HepG2 (cell line): ENCODE data around the gene AASS. TPM values are rescaled to one million over a fixed set of nuclear protein-coding genes. Genes with fewer than 3 reads are reported as not detected.

Experiments
- ARNT ChIP-seq: fragments of 450-650 bp; IDR thresholded peaks from 2 replicates; pipeline ENCODE4 v1.6.1; 2017
- CBFB ChIP-seq: sonication (generic); formaldehyde crosslinking; IDR thresholded peaks from 2 replicates; pipeline ENCODE4 v1.4.0; 2020; ENCODE audit warnings: missing genetic modification reagents
- DRAP1 ChIP-seq: IDR thresholded peaks from 2 replicates; pipeline ENCODE4 v1.6.1; 2016; ENCODE audit warnings: missing genetic modification reagents, missing compliant biosample characterization
- FOSL1 ChIP-seq: sonication (generic); formaldehyde crosslinking; IDR thresholded peaks from 2 replicates; pipeline ENCODE4 v1.9.0; 2021; ENCODE audit warnings: missing genetic modification reagents, borderline replicate concordance
- FOXA3 ChIP-seq: IDR thresholded peaks from 2 replicates; pipeline ENCODE4 v1.6.1; 2016; ENCODE audit warnings: missing genetic modification reagents, missing compliant biosample characterization
- HNRNPUL1 ChIP-seq: fragments of 200-400 bp; formaldehyde crosslinking; IDR thresholded peaks from 2 replicates; pipeline ENCODE4 v1.6.1; 2017; ENCODE audit warnings: low read depth, mild to moderate bottlenecking, low read length, moderate library complexity
- NFKB2 ChIP-seq: sonication (generic); formaldehyde crosslinking; IDR thresholded peaks from 2 replicates; pipeline ENCODE4 v1.4.0; 2020; ENCODE audit warnings: missing genetic modification reagents, borderline replicate concordance
- NFYC ChIP-seq: IDR thresholded peaks from 2 replicates; pipeline ENCODE4 v1.6.1; 2016; ENCODE audit warnings: missing genetic modification reagents, missing compliant biosample characterization
- POGZ ChIP-seq: sonication (generic); formaldehyde crosslinking; IDR thresholded peaks from 2 replicates; pipeline ENCODE4 v1.4.0; 2020; ENCODE audit warnings: mild to moderate bottlenecking, missing genetic modification reagents
- RBAK ChIP-seq: sonication (generic); formaldehyde crosslinking; IDR thresholded peaks from 2 replicates; pipeline ENCODE4 v1.5.1; 2020; ENCODE audit warnings: mild to moderate bottlenecking, missing genetic modification reagents
- RERE ChIP-seq: IDR thresholded peaks from 2 replicates; pipeline ENCODE4 v1.6.1; 2016; ENCODE audit warnings: low read depth, missing genetic modification reagents, missing compliant biosample characterization
- SOX6 ChIP-seq, 2 experiments: fragments of 450-650 bp in 1 of 2; sonication (generic) in 1 of 2; formaldehyde crosslinking in 1 of 2; IDR thresholded peaks; 2 replicates each; pipeline versions ENCODE4 v1.4.0 to v1.6.1; 2017 to 2020; ENCODE audit warnings: antibody characterized with exemption in 1 of 2, mild to moderate bottlenecking in 1 of 2, missing genetic modification reagents in 1 of 2
- ZBTB10 ChIP-seq: sonication (generic); formaldehyde crosslinking; IDR thresholded peaks from 2 replicates; pipeline ENCODE4 v1.4.0; 2020; ENCODE audit warnings: missing genetic modification reagents, borderline replicate concordance
- ZNF274 ChIP-seq: sonication (generic); formaldehyde crosslinking; IDR thresholded peaks from 2 replicates; pipeline ENCODE4 v1.5.1; 2020; ENCODE audit warnings: mild to moderate bottlenecking, missing genetic modification reagents
- ZNF543 ChIP-seq: sonication (generic); formaldehyde crosslinking; IDR thresholded peaks from 2 replicates; pipeline ENCODE4 v1.4.0; 2020; ENCODE audit warnings: mild to moderate bottlenecking, missing genetic modification reagents
- ZNF547 ChIP-seq: sonication (generic); formaldehyde crosslinking; IDR thresholded peaks from 2 replicates; pipeline ENCODE4 v1.5.1; 2020; ENCODE audit warnings: mild to moderate bottlenecking, missing genetic modification reagents
- ZNF598 ChIP-seq: sonication (generic); formaldehyde crosslinking; IDR thresholded peaks from 2 replicates; pipeline ENCODE4 v1.5.1; 2020; ENCODE audit warnings: mild to moderate bottlenecking, missing genetic modification reagents, borderline replicate concordance
- ZNF891 ChIP-seq: sonication (generic); formaldehyde crosslinking; IDR thresholded peaks from 2 replicates; pipeline ENCODE4 v1.5.0; 2020; ENCODE audit warnings: mild to moderate bottlenecking, missing genetic modification reagents
- polyA plus RNA-seq, 8 experiments: library from polyadenylated mRNA; depleted of rRNA in 3 of 8; stranded (reverse) in 7 of 8; unstranded in 1 of 8; fragments of >200 nt; fragmentation: Illumina TruSeq in 4 of 8; extraction: Trizol in 4 of 8; gene quantifications; 2 replicates each; pipeline versions ENCODE4 v1.2.1 to v1.2.3, GENCODE V29; 2011 to 2016; ENCODE audit warnings: low read depth in 4 of 8, missing spikeins in 1 of 8, mixed read lengths in 1 of 8; ENCODE audit not compliant: insufficient read depth in 1 of 8
- total RNA-seq, 5 experiments: library from RNA; depleted of rRNA; stranded (reverse); fragments of >200 nt; fragmentation: Illumina TruSeq; extraction: Trizol; gene quantifications; 2 replicates each; pipeline ENCODE4 v1.2.3, GENCODE V29; 2016; ENCODE audit warnings: low read depth in 1 of 5

Gene AASS
- total and polyA plus RNA-seq, 2 of the 13 experiments (the other 11 are each of a cell fraction or from before 2014, with no cell fraction given): 11.6 to 43.9 TPM

- no peak for TF ChIP-seq RERE (CRISPR knock-in tag)
- no peak for TF ChIP-seq NFKB2 (CRISPR knock-in tag)
- no peak for TF ChIP-seq CBFB
- TF ChIP-seq SOX6 (IDR thresholded peaks at IDR 0.05): no peak
- no peak for TF ChIP-seq SOX6 (CRISPR knock-in tag; IDR thresholded peaks at IDR 0.05)
- TF ChIP-seq ARNT: no peak
- no peak for TF ChIP-seq RBAK (CRISPR knock-in tag)
- no peak for TF ChIP-seq ZNF274
- TF ChIP-seq HNRNPUL1: no peak
- 0 out of 2 replicates have a peak, but pooled peaks have one; percentile 18 for TF ChIP-seq DRAP1 (CRISPR knock-in tag)
- TF ChIP-seq NFYC (CRISPR knock-in tag): no peak
- 0 out of 2 replicates have a peak, but pooled peaks have one; percentile 27 for TF ChIP-seq POGZ (CRISPR knock-in tag)
- TF ChIP-seq ZNF547 (CRISPR knock-in tag): no peak
- no peak for TF ChIP-seq ZNF598 (CRISPR knock-in tag)
- no peak for TF ChIP-seq ZBTB10 (CRISPR knock-in tag)
- no peak for TF ChIP-seq ZNF543
- 0 out of 2 replicates have a peak, but pooled peaks have one; percentile 20 for TF ChIP-seq FOXA3 (CRISPR knock-in tag)
- TF ChIP-seq ZNF891 (CRISPR knock-in tag): no peak
- no peak for TF ChIP-seq FOSL1 (CRISPR knock-in tag)
Measured at GRCh38 chr7:122092964-122093797, 50.9 kb downstream of the AASS start (continued).
